ENCODE data around the gene MPZL1. TPM values are rescaled to one million over a fixed set of nuclear protein-coding genes. Genes with fewer than 3 reads are reported as not detected.

Gene MPZL1
- total and polyA plus RNA-seq, 2 of the 8 experiments (the other 6 are each of a cell fraction or from before 2014, with no cell fraction given) = 37.8 to 120 TPM

GRCh38 chr1:167697667-167698141 is 24.1 kb upstream of the MPZL1 start:
- Histone ChIP-seq H4K91ac (replicated peaks; ENCODE audit: insufficient read length, low read length) (peak overlapping the region; percentile 34), H3K9me3 (ENCODE audit: insufficient read depth in 2 of 2, low read depth in 1 of 2, low read length in 1 of 2) (no peaks in the 10 kb centered on the region), H3K4me1 (replicated peaks in 1 of 4; ENCODE audit: control insufficient read depth in 3 of 4, insufficient read depth in 4 of 4, low read length in 3 of 4) (no peaks in the 10 kb centered on the region; a peak in 1 of 7 replicates), H3K9ac (replicated peaks in 1 of 4; ENCODE audit: extremely low read depth in 1 of 4, low read depth in 3 of 4, low read length in 3 of 4) (no peak overlapping the region), H4K20me1 (replicated peaks in 1 of 2; ENCODE audit: control insufficient read depth in 1 of 2, insufficient read depth in 2 of 2, low read length in 2 of 2) (no peaks in the 10 kb centered on the region), H4K8ac (ENCODE audit: extremely low read depth, insufficient read depth, low read length) (0 out of 2 replicates have a peak overlapping the region, but pooled peaks have one; percentile 26), H2AFZ (ENCODE audit: low read length) (no peak overlapping the region), H3K18ac (ENCODE audit: extremely low read depth, low read length) (no peak overlapping the region), H3K36me3 (ENCODE audit: control insufficient read depth in 2 of 4, insufficient read depth in 4 of 4, low read length in 3 of 4) (no peaks in the 10 kb centered on the region), H3K4me2 (ENCODE audit: insufficient read depth in 1 of 2, low read depth in 2 of 2, low read length in 2 of 2) (no peak overlapping the region), H3K79me1 (ENCODE audit: low read depth, low read length) (no peaks in the 10 kb centered on the region), H3K4ac (replicated peaks; ENCODE audit: insufficient read length, low read depth, low read length) (peak overlapping the region; percentile 49), H3K27me3 (replicated peaks in 1 of 4; ENCODE audit: control insufficient read depth in 3 of 4, extremely low read depth in 1 of 4, insufficient read depth in 3 of 4, low read length in 3 of 4) (no peaks in the 10 kb centered on the region; a peak in 1 of 7 replicates), H2BK20ac (ENCODE audit: low read length) (no peak overlapping the region), H3K23ac (ENCODE audit: insufficient read length) (no peak overlapping the region), H2BK15ac (ENCODE audit: low read length) (0 out of 2 replicates have a peak overlapping the region, but pooled peaks have one; percentile 40), H3K56ac (replicated peaks; ENCODE audit: insufficient read length, low read depth, low read length) (no peak overlapping the region), H3K27ac (ENCODE audit: low read depth, low read length) (no peak overlapping the region), H2BK5ac (ENCODE audit: low read depth, low read length) (peak overlapping the region; percentile 13; the same call in 1 of the 2 replicates), H3K4me3 (ENCODE audit: extremely low read depth in 1 of 4, insufficient read depth in 2 of 4, low read depth in 3 of 4, low read length in 4 of 4) (no peak overlapping the region), H2BK12ac (ENCODE audit: low read depth, low read length) (peak overlapping the region; percentile 62; the same call in 1 of the 2 replicates), H3K14ac (ENCODE audit: insufficient read length) (no peak overlapping the region), H2BK120ac (replicated peaks; ENCODE audit: low read depth, low read length) (no peak overlapping the region), H2AK5ac (ENCODE audit: low read depth, low read length) (no peak overlapping the region), H3K23me2 (ENCODE audit: low read depth, low read length) (no peaks in the 10 kb centered on the region), H3K79me2 (ENCODE audit: control insufficient read depth in 1 of 2, insufficient read depth in 2 of 2, low read length in 2 of 2) (no peaks in the 10 kb centered on the region), H4K5ac (ENCODE audit: insufficient read length, low read depth, low read length) (no peak overlapping the region)
- TF ChIP-seq TCF12 (IDR thresholded peaks at IDR 0.05; ENCODE audit: low read depth, low read length) = no peak
- TF ChIP-seq HDAC2 (IDR thresholded peaks at IDR 0.05; ENCODE audit: borderline replicate concordance in 1 of 2, low read depth in 2 of 2, low read length in 2 of 2) = no peak
- TF ChIP-seq SIN3A (conservative IDR thresholded peaks at IDR 0.05 in 1 of 2, IDR thresholded peaks at IDR 0.05 in 1 of 2; ENCODE audit: low read depth in 1 of 2, low read length in 2 of 2) = no peak
- TF ChIP-seq KDM1A (IDR thresholded peaks at IDR 0.05; ENCODE audit: borderline replicate concordance, low read length) = no peak
- DNase-seq (ENCODE audit: low read depth in 1 of 2, low spot score in 2 of 2) (no peak), FAIRE-seq (no peak)
- POLR2A ChIA-PET (ENCODE audit: partially characterized antibody) = interaction anchor here (0.7 to 1.0 kb wide), 2 partner anchors 144 to 381 kb away, joined by 3 to 4 read pairs; partner anchors contain the start of gene CREG1
- CTCF ChIA-PET (ENCODE audit: partially characterized antibody) = interaction anchor here (1.1 to 2.1 kb wide), 6 partner anchors 10 to 164 kb away, joined by 3 to 24 read pairs (median 4); no protein-coding TSS in a partner anchor
- 83% methylated on average over 14 of the region's 14 CpGs; no CpG with 5 or more reads in 1 of the 2 experiments for WGBS, 2 experiments (ENCODE audit: extremely low coverage in 1 of 2, insufficient coverage in 1 of 2, insufficient read length in 1 of 2, insufficient replicate concordance in 2 of 2, low coverage in 1 of 2, low lambda C conversion rate in 2 of 2, missing lambda C conversion rate in 1 of 2)
